ENCODE results near the gene CD36. TPM values are rescaled to one million over a fixed set of nuclear protein-coding genes. Genes with fewer than 3 reads are reported as not detected.

CD36 gene
- total RNA-seq, 6 experiments from 2014 or later = 0.74 to 3.5 (median 1.1) TPM

- H3K27ac Mint-ChIP-seq = no peak overlapping the region
- peaks cover 17% of the 10 kb centered on the region for H3K4me1 Mint-ChIP-seq (ENCODE audit: low read depth)
- H3K9me3 Mint-ChIP-seq = no peaks in the 10 kb centered on the region
- no peak overlapping the region for H3K4me3 Mint-ChIP-seq
- no peak for DNase-seq
- H3K36me3 Mint-ChIP-seq (ENCODE audit: low read depth) = no peaks in the 10 kb centered on the region
- no peak for TF ChIP-seq CTCF (IDR thresholded peaks at IDR 0.05)
- no peaks in the 10 kb centered on the region; the same call in 1 of the 2 replicates for H3K27me3 Mint-ChIP-seq (ENCODE audit: insufficient read depth)
Observed at GRCh38 chr7:80678707-80679106, 40.3 kb downstream of the CD36 start.

- DNase-seq = no peak
- Mint-ChIP-seq H3K4me1 (ENCODE audit: low read depth) (peaks cover 17% of the 10 kb centered on the region), H3K9me3 (peaks cover 1% of the 10 kb centered on the region), H3K27ac (no peak overlapping the region), H3K27me3 (ENCODE audit: insufficient read depth) (no peaks in the 10 kb centered on the region; the same call in 1 of the 2 replicates), H3K4me3 (no peak overlapping the region), H3K36me3 (ENCODE audit: low read depth) (peaks cover 4% of the 10 kb centered on the region)
- no peak for TF ChIP-seq CTCF (IDR thresholded peaks at IDR 0.05)
Observed at GRCh38 chr7:80679921-80680907, 41.8 kb downstream of the CD36 start.

GRCh38 chr7:80681272-80681885 is 42.9 kb downstream of the CD36 start:
- Mint-ChIP-seq H3K27me3 (ENCODE audit: insufficient read depth) (no peaks in the 10 kb centered on the region; the same call in 1 of the 2 replicates), H3K9me3 (peaks cover 5% of the 10 kb centered on the region), H3K4me3 (no peak overlapping the region), H3K27ac (no peak overlapping the region), H3K4me1 (ENCODE audit: low read depth) (peaks cover 18% of the 10 kb centered on the region), H3K36me3 (ENCODE audit: low read depth) (peaks cover 8% of the 10 kb centered on the region)
- DNase-seq = peak; percentile 20
- peak; percentile 84 for TF ChIP-seq CTCF (IDR thresholded peaks at IDR 0.05)

GRCh38 chr7:80682744-80683143 is 44.3 kb downstream of the CD36 start:
- Mint-ChIP-seq H3K9me3 (peaks cover 5% of the 10 kb centered on the region), H3K27ac (no peak overlapping the region), H3K36me3 (ENCODE audit: low read depth) (peaks cover 8% of the 10 kb centered on the region), H3K4me1 (ENCODE audit: low read depth) (peaks cover 17% of the 10 kb centered on the region), H3K27me3 (ENCODE audit: insufficient read depth) (no peaks in the 10 kb centered on the region; the same call in 1 of the 2 replicates), H3K4me3 (no peak overlapping the region)
- DNase-seq = no peak
- no peak for TF ChIP-seq CTCF (IDR thresholded peaks at IDR 0.05)

- no peak overlapping the region for H3K4me3 Mint-ChIP-seq
- H3K27me3 Mint-ChIP-seq (ENCODE audit: insufficient read depth) = peaks cover 5% of the 10 kb centered on the region; the same call in 1 of the 2 replicates
- peaks cover 7% of the 10 kb centered on the region for H3K4me1 Mint-ChIP-seq (ENCODE audit: low read depth)
- H3K9me3 Mint-ChIP-seq = peaks cover 5% of the 10 kb centered on the region
- no peak for DNase-seq
- no peak overlapping the region for H3K27ac Mint-ChIP-seq
- no peak for TF ChIP-seq CTCF (IDR thresholded peaks at IDR 0.05)
- H3K36me3 Mint-ChIP-seq (ENCODE audit: low read depth) = peaks cover 8% of the 10 kb centered on the region
Observed at GRCh38 chr7:80686576-80686975, 48.1 kb downstream of the CD36 start.

Data from HFFc6 (cell line).